ENCODE results near the gene DUSP19.

Gene DUSP19

GRCh38 chr2:183069174-183069573 is 9.4 kb upstream of the DUSP19 start:
- no peak for DNase-seq

GRCh38 chr2:183070942-183071844 is 7.4 kb upstream of the DUSP19 start:
- DNase-seq = no peak

GRCh38 chr2:183072177-183072576 is 6.4 kb upstream of the DUSP19 start:
- DNase-seq = no peak

GRCh38 chr2:183078163-183078463 is 434 bp upstream of the DUSP19 start:
- DNase-seq = no peak

- no peak for DNase-seq
Observed at GRCh38 chr2:183079139-183079775, 710 bp downstream of the DUSP19 start.

- DNase-seq = no peak
Observed at GRCh38 chr2:183081911-183082310, 3.4 kb downstream of the DUSP19 start.

- DNase-seq = no peak
Observed at GRCh38 chr2:183088061-183088460, 9.5 kb downstream of the DUSP19 start.

- no peak for DNase-seq
Observed at GRCh38 chr2:183089192-183089851, 10.8 kb downstream of the DUSP19 start.

GRCh38 chr2:183091318-183091953 is 12.9 kb downstream of the DUSP19 start:
- DNase-seq = no peak

- DNase-seq = no peak
Observed at GRCh38 chr2:183091954-183092345, 13.4 kb downstream of the DUSP19 start.

- no peak for DNase-seq
Observed at GRCh38 chr2:183093857-183094657, 15.5 kb downstream of the DUSP19 start.

GRCh38 chr2:183105402-183106134 is 27.0 kb downstream of the DUSP19 start:
- no peak for DNase-seq

- DNase-seq = no peak
Observed at GRCh38 chr2:183112577-183112976, 34.0 kb downstream of the DUSP19 start.

GRCh38 chr2:183113630-183114029 is 35.1 kb downstream of the DUSP19 start:
- DNase-seq = no peak

GRCh38 chr2:183117226-183117625 is 38.7 kb downstream of the DUSP19 start:
- DNase-seq = no peak

GRCh38 chr2:183123117-183123958 is 44.8 kb downstream of the DUSP19 start:
- DNase-seq = no peak

- no peak for DNase-seq
Observed at GRCh38 chr2:183123959-183124221, 45.3 kb downstream of the DUSP19 start.

- peak; percentile 74 for DNase-seq
Observed at GRCh38 chr2:183124222-183124956, 45.8 kb downstream of the DUSP19 start, which contains the start of gene NUP35. TSS of gene NUP35 (plus strand) at chr2:183124443. CDS start at chr2:183124458, 15 bp downstream.

GRCh38 chr2:183124957-183125255 is 46.4 kb downstream of the DUSP19 start:
- no peak for DNase-seq

- DNase-seq = no peak
Observed at GRCh38 chr2:183125659-183126341, 47.3 kb downstream of the DUSP19 start.

All from activated CD4-positive, alpha-beta T cell treated with anti-CD3 and anti-CD28 coated beads for 1 hour (primary cell).